DMS53 treated with DMSO at 0.1 percent for 48 hours (cell line): ENCODE data around the gene OLIG2.

Experiments
- DNase-seq: peaks from one replicate; lab custom pipeline; 2025; ENCODE audit not compliant: unreplicated experiment; lab: John Stamatoyannopoulos, UW

Gene OLIG2

DNA sequence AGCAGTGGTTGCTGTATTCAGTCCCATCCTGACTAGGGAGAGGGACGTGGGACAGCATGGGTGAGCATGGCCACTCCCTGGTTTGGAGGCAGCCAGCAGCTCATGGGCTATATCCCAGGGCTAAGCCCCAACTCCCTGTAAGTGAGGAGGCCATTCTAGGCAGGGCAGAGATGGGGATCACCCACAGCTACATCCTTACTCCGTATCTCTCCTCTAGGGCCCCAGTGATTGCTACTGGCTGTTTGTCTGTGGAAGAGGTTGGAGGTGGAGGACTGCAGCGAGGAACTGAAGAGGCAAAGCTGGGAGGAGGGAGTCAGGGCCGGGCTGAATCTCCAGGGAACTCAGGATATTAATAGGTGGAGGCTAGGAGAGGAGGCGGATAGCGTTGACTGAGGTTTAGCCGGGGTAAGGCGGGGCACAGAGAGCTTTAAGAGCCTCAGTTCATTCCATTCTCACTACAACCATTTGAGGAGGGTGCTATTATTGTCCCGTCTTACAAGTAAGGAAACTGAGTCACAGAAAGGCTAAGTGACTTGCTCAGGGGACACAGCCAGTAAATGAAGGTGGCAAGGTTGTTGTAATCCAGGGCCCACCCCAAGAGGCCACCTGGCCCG lies 6.8 kb downstream of the OLIG2 start:
- DNase-seq: no peak

DNA sequence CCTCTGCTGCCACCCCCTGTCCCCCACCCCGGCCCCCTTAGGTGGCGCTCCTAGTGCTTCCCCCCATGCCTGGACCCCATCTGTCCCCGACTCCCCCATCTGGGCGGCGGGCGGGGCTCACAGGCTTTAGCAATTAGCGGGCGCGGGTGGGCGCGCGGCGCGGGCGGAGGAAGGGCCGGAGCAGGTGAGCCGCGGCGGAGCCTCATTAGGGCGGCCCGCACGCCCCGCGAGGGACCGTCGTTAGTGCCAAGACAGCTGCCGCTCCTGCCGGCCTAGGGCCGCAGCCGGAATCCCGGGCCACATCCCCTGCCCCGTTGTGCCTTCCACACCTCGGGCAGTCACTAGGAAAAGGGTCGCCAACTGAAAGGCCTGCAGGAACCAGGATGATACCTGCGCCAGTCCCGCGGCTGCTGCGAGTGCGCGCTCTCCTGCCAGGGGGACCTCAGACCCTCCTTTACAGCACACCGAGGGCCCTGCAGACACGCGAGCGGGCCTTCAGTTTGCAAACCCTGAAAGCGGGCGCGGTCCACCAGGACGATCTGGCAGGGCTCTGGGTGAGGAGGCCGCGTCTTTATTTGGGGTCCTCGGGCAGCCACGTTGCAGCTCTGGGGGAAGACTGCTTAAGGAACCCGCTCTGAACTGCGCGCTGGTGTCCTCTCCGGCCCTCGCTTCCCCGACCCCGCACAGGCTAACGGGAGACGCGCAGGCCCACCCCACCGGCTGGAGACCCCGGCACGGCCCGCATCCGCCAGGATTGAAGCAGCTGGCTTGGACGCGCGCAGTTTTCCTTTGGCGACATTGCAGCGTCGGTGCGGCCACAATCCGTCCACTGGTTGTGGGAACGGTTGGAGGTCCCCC lies 7.6 kb downstream of the OLIG2 start:
- no peak for DNase-seq

- DNase-seq: no peak
These were observed 8.3 kb downstream of the OLIG2 start for GRCh38 chr21:33033961-33034413.

DNA sequence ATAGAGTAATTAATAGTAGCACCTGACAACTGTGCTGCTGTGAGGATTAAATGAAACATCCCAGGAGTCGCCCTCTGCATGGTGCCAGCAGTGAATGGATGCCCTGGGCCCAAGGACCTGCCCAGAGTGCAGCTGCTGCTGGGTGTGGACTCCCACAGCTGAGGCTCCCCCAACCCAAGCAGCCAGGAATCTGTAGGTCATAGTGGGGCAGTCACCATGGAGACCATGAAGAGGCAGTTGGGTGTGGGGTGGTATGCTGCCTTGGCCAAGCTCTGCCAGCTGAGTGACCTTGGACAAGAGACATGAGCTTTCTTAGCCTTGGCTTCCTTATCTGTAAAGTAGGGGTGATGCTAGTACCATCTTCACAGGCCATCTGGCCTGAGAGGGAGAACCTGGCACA lies 9.4 kb downstream of the OLIG2 start:
- no peak for DNase-seq

GRCh38 chr21:33036430-33037162 lies 10.9 kb downstream of the OLIG2 start:
- DNase-seq: no peak

- DNase-seq: no peak
These were observed 11.8 kb downstream of the OLIG2 start for GRCh38 chr21:33037501-33037900.

DNA sequence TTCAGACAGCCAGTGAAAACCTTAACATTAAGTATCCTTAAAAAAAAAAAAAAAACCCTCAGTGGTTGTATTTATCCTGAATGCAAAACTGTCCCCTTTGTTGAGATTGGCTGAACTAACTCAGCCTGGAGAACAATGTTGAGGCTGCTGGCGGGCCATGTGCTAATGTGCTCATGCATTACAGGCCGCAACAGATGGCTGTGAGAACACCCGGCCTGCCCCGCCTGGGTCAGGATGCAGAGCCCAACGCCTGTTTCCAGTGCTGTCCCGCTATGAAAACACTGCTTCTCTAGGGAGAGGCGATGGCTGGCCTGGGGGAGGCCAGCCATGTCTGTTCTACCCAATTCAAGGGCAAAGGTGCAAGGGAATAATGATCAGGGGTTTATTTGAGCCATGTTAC lies 13.8 kb downstream of the OLIG2 start:
- no peak for DNase-seq

- no peak for DNase-seq
These were observed 14.5 kb downstream of the OLIG2 start for GRCh38 chr21:33040215-33040614.

DNA sequence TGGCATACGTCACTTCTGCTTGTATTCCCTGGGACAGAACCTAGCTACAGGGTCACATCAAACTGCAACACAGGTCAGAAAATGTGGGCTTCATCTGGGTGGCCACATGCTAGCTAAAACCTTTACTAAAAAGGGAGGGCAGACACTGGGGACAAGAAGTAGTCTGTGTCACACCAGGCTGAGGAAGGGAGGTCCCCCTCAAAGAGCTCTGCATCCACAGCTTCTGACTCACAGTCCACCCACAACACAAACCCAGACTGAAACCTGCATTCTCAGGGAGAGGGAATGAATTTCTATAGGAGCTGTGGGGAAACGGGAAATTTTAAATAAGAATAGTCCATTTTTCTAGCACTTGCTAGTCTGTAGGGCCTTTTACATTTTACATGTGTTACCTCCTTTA lies 16.2 kb downstream of the OLIG2 start:
- DNase-seq: no peak

DNA sequence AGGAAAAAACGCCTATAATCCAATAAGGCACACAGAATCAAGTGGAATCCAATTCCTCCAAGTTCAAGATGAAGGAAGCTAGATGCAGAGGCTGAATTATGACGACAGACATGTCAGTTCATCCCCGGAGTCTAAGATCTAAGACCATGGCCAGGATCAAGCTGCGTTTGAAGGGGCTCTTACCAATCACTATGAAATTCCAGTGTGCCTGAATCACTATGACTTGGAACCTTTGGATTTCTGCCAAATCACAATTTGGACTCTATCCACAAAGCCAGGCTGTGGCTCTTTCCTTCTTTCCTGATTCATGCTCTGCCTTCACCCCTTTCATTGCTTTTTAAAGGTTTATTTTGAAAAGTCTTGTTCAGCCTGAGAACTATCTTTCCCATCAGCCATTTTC lies 17.1 kb downstream of the OLIG2 start:
- DNase-seq: no peak

- no peak for DNase-seq
These were observed 20.7 kb downstream of the OLIG2 start for GRCh38 chr21:33046455-33046854.

DNA sequence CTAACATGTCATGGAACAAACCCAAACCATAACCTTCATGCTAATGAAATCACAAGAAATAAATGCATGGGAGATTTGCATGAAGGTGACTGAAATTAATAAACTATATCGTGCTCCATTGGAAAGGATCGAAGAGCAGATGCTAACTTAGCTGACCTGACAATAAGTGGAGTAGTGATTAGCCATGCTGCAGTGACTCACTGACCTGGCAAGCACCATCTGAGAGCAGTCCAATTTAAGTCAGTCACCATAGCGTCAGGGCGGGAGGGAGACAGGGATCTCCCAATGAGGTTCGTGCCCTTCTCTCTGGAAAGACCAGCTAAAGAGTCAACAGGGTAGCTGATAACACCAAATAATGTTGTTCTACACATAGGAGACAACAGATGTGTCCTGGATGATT lies 21.5 kb downstream of the OLIG2 start:
- no peak for DNase-seq

- no peak for DNase-seq
These were observed 26.2 kb downstream of the OLIG2 start for GRCh38 chr21:33051925-33052324.

DNA sequence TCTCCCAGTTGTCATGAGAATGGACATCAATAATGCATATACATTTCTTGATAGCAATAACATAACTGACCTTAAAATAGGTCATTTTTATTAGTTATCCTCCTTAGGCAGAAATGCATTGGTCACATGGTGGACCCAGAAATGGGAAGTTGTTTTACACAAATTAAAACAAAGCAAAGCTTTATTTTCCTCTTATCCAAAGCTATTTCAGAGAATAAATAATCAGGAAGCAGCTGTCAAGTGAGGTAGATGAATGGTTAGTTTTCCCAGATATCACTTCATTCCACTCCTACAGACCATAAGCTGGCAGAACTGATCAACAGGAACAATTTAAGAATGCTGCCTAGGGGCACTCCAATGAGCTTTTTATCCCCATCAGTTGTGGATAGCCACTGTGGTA lies 28.2 kb downstream of the OLIG2 start:
- DNase-seq: no peak

DNA sequence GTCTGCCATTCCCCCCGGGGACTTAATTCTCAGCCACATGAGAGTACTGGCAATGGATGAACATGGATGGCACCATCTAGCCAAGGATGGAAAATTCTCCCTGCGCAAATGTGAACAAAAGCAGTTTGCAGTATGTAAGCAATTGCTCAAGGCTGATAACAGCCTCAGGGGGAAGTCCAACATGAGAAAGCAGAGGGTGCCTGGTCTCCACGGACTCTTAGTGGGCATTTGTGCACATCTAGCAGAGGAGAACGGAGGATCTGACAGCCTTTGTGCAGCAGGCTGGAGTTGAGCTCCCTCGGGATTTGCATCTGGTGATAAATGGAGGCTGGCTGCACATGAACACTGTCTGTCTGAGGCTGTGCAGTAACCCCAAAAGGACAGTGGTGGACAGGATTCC lies 30.3 kb downstream of the OLIG2 start:
- no peak for DNase-seq

- DNase-seq: no peak
These were observed 31.7 kb downstream of the OLIG2 start for GRCh38 chr21:33057385-33057940.

- no peak for DNase-seq
These were observed 32.8 kb downstream of the OLIG2 start for GRCh38 chr21:33058527-33058926.

DNA sequence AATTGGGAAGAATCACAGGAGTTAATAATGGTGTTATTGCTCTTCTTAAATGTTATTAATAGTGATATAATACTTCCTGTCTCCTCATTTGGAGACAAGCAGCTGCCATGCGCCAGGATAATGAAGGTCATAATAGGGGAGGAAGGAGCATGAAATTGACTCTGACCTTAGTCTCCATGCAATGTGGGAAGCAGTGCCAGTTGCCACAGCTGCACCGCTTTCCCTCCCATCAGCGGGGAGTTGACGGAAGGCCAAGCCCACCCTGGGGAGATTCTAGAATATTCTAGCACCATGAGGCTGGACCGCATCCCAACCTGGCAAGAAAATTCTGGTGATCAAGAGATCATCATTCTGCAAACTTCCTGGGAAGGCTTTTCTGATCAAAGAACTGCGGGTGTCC lies 33.2 kb downstream of the OLIG2 start:
- DNase-seq: no peak

DNA sequence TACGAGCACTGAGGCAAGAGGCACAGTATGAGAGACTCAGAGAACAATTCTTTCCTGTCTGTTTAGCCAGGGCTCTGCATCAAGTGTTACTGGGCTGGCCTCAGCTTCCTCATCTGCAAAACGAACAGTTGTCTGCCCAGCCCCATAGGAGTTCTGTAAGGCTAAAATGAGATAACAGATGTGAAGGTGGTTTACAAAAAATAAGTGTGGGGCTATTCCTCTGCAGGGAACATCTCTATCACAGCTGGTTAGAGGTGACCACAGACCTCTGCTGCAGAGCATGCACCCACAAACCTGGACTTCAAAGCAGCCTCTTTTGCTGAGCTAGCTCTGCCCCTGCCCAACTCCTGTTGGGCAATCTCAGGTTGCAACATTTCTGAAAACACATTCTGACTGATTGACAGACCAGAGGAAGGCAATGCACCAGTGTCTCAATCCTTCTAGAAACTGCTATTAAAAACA lies 33.7 kb downstream of the OLIG2 start:
- DNase-seq: no peak

- no peak for DNase-seq
These were observed 35.5 kb downstream of the OLIG2 start for GRCh38 chr21:33061233-33061632.

- DNase-seq: no peak
These were observed 37.7 kb downstream of the OLIG2 start for GRCh38 chr21:33063375-33063883.
